Omental fat pad (tissue), 4 donors: ENCODE measurements around the gene FTH1. TPM values are rescaled to one million over a fixed set of nuclear protein-coding genes. Genes with fewer than 3 reads are reported as not detected.

ENCODE experiments used
- ATAC-seq: fragments of 150-250 bp; one replicate; pipeline ENCODE4 v1.9.1; 2016; ENCODE audit warnings: mild to moderate bottlenecking, moderate library complexity; ENCODE audit not compliant: low FRiP score
- DNase-seq: peaks from one replicate; pipeline ENCODE4 v3.0.0-alpha.2; 2019; ENCODE audit warnings: low spot score
- CTCF ChIP-seq, 3 donors: fragments of 450-650 bp; IDR thresholded peaks; one replicate each; pipeline ENCODE4 v1.5.1; 2016 to 2017; ENCODE audit warnings: antibody characterized with exemption in 3 of 3, mild to moderate bottlenecking in 3 of 3, moderate library complexity in 2 of 3
- total RNA-seq, 4 donors: library from RNA; depleted of rRNA; stranded (reverse); fragments of >200 nt; gene quantifications; one replicate each; pipeline ENCODE4 v1.1.0, GENCODE V29; 2016

Gene FTH1
- total RNA-seq, 4 donors from 2014 or later, result 3,477 to 7,075 (median 4,643) TPM

- no peak for TF ChIP-seq CTCF (IDR thresholded peaks at IDR 0.05)
- no peak for DNase-seq
- ATAC-seq, result no peak
Measured at GRCh38 chr11:61926235-61926634, 41.2 kb downstream of the FTH1 start.

GRCh38 chr11:61925736-61926135 is 41.7 kb downstream of the FTH1 start:
- TF ChIP-seq CTCF (IDR thresholded peaks at IDR 0.05), result no peak
- no peak for DNase-seq
- no peak for ATAC-seq

DNA sequence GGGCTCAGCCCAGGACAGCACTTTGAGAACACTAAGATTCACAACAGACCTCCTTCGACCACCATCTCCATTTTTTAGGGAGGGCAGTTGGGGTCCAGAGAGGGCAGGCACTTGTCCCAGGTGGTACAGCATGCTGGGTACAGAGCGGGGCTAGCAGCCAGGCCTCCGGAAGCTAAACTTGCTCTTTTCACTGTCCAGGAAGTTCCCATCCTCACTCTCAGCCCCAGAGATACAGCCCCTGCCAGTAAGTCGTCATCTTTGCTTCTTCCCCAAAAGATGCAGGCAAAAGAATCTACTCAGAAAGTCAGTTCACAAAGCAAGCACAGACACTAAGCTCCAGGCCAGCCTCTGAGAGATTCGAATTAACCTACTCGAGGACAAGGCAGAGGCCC is 43.4 kb downstream of the FTH1 start:
- ATAC-seq, result no peak

DNA sequence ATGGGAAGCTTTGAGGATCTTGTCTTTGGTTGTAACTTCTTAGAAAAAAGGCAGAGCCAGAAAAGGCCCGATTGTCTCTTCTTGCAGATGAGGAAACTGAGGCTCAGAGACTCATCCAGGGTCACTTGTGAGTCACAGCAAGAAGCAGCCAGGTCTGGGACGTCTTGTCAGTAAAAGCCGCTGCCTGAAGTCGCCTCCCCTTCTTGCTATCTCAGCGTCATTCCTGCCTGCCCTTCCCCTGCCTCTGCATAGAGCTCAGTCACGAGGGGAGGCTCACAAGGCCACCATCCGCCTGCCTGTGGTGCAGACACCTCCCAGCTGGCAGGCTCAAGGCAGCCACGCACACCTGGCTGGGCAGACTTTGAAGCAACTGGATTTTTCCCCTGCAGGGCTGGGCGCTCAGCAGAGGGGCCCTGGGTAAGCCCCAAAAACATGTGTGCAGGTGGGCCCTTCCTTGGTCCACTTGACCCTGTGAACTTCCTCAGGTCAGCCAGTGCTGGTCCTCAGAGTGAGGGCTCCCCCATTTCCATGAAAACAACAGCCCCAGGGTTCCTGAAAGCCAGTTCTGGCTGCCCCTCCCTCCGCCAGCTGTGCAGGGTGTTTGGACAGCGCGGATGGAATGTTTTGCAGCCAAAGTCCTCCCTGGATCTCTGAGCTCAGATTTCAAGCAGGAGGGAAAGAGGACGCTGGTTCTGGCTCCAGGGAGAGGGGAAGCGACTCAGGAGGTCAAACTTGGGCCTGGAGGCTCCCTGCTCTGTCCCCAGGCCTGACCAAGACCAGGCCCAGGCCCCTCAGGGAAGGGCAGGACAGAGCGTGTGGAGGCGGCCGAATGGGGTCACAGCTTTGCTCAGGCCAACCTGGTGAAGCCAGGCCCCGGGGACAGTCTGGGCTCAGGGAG is 44.0 kb downstream of the FTH1 start:
- no peak for DNase-seq
- ATAC-seq, result peak; percentile 51
- no peak for TF ChIP-seq CTCF (IDR thresholded peaks at IDR 0.05)

More for the DNA sequence above, 43.4 kb downstream of the FTH1 start:
- no peak for TF ChIP-seq CTCF (IDR thresholded peaks at IDR 0.05)
- DNase-seq, result no peak

GRCh38 chr11:61922539-61922938 is 44.9 kb downstream of the FTH1 start:
- DNase-seq, result no peak
- ATAC-seq, result peak; percentile 72
- TF ChIP-seq CTCF (IDR thresholded peaks at IDR 0.05), result no peak

DNA sequence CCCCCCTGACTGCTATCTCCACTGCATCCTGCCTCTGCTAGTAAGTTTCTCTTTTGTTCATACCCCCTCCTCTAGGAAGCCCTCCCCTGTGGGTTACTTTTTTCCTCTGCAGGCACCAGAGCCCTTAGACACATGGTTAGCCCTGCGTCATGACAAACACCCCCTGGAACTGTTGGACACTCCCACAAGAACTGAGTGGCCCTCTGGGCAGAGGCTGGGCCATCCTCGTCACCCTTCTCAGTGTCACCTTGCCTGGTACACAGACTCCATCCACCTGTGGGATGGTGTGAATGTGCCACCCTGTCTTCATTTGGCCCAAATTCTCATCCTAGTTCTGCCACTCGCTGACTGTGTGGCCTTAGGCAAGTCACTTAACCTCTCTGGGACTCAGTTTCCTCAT is 46.0 kb downstream of the FTH1 start:
- no peak for TF ChIP-seq CTCF (IDR thresholded peaks at IDR 0.05)
- DNase-seq (no peak), ATAC-seq (no peak)
